AG08395 (cell line): ENCODE measurements around the gene CS.
A peak's percentile ranks its signal among the peaks of the same experiment; 100 is the strongest.
"Not testable (repeated sequence)": the region's sequence is repeated elsewhere in the genome, so short reads cannot be mapped to it uniquely, and the experiment has no call there.

Experiments
- DNase-seq: peaks from one replicate; pipeline ENCODE4 v3.0.0; 2012; ENCODE audit warnings: mixed read lengths, low spot score

Gene CS

DNA sequence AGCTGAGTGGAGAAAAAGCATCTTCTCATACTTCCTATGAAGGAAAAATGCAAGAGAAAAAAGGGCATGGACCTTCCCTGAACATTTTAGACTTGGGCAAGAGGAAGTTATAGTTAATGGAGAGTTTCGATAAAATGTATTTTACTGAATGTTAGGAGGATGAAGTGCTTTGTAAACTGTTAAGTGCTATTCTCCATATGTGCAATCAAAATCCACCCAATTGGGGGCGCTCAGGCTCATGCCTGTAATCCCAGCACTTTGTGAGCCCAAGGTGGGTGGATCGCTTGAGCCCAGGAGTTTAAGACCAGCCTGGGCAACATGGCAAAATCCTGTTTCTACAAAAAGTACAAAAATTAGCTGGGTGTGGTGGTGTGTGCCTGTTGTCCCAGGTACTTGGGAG lies 17.5 kb upstream of the CS start:
- no peak for DNase-seq

GRCh38 chr12:56315622-56316473 lies 15.7 kb upstream of the CS start, which contains the start of gene CNPY2:
TSS of gene CNPY2 (minus strand) at chr12:56315988. CDS start at chr12:56315217, 771 bp downstream.
- peak; percentile 96 for DNase-seq

- DNase-seq: no peak
Measured at GRCh38 chr12:56315249-56315621, 15.1 kb upstream of the CS start.

GRCh38 chr12:56311003-56311402 lies 10.9 kb upstream of the CS start:
- DNase-seq: no peak

- no peak for DNase-seq
Measured at GRCh38 chr12:56308714-56309113, 8.6 kb upstream of the CS start.

DNA sequence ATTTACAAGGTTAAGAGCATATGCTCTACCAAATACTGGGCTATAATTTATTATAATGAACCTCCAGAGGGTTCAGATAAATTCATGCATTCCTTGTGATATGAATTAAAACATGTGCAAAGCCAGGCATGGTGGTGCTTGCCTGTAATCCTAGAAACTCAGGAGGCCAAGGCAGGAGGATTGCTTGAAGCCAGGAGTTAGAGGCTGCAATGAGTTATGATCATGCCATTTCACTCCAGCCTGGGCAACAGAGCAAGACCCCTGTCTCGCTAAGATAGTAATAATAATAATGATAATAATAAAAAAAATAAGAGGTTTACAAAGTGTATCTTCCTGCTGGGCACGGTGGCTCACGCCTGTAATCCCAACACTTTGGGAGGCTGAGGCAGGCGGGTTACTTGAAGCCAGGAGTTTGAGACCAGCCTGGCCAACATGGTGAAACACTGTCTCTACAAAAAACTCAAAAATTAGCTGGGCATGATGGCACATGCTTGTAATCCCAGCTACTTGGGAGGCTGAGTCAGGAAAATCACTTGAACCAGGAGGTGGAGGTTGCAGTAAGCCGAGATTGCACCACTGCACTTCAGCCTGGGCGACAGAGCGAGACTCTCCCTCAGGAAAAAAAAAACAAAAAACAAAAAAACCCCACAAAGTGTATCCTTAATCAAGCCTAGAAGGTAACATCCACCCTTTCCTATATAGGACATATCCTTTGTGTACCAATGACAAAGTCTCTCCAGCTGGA lies 7.3 kb upstream of the CS start:
- DNase-seq: no peak

DNA sequence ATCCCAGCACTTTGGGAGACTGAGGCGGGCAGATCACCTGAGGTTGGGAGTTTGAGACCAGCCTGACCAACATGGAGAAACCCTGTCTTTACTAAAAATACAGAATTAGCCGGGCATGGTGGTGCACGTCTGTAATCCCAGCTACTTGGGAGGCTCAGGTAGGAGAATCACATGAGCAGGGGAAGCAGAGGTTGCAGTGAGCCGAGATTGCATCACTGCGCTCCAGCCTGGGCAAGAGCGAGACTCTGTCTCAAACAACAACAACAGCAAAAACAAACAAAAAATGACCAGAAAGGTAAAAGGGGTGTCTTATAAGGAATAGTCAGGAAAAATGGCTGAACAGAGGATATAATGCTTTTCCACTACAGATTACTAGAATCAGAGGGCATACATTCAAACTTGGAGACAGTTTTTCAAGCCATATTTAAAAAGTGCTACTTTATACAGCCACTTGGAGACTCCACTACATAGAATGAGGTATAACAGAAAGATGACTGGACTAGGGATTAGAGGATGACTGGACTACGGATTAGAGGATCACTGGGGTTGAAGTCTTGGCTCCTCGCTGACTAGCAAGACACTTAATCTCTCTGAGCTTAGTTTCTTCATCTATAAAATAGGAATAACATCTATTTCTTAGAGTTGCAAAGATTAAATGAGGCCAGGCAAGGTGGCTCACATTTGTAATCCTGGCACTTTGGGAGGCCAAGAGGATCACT lies 4.9 kb upstream of the CS start:
- no peak for DNase-seq

DNA sequence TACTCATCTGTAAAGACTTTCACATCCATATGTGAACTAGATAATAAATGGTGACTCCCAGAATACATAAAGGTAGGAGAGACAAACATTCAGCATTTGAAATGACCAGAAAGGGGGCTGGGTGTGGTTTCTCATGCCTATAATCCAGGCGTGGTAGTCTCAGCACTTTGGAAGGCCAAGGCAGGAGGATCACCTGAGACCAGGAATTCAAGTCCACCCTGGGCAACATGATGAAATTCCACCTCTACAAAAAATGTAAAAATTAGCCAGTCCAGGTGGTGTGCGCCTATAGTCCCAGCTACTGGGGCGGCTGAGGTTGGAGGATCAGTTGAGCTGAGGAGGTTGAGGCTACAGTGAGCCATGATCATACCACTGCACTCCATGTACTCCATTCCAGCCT lies 4.1 kb upstream of the CS start:
- DNase-seq: no peak

DNA sequence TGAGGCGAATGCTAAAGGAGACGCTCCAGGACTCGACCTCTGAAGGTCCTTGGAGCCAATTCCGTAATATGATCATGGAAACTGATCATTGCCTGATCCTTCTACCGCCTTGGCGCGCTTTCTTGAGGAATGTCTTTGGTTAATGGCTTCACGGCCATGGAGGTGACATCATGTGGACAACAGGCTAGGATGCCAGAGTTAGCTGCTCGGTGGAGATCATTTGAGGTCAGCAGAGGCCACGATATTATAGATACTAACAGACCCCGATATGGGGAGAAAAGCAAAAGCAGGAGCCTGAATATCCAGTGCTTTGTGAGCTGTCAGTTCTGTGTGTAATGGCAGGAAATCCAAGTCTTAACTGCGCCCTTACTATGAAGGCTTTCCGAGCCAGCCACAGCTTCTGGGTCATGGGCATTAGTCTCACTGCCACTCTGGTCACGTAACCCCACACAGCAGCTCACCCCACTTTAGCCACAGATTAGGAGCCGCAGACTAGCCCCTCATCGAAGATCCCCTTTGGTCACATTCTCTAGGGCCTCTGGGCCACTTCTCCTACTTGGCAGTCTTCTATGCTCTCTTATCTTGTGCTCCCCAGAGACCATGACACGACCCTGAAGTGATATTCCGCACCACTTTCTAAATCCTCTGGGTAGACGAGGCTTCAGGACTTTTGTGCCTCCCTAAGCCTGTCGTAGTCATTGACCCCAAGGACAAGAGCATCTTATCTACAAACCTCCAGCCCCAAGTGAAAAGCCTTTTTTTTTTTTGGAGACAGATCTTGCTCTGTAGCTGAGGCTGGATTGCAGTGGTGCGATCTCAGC lies 724 bp upstream of the CS start:
- no peak for DNase-seq

GRCh38 chr12:56299308-56299852 lies 750 bp downstream of the CS start:
- DNase-seq: no peak

DNA sequence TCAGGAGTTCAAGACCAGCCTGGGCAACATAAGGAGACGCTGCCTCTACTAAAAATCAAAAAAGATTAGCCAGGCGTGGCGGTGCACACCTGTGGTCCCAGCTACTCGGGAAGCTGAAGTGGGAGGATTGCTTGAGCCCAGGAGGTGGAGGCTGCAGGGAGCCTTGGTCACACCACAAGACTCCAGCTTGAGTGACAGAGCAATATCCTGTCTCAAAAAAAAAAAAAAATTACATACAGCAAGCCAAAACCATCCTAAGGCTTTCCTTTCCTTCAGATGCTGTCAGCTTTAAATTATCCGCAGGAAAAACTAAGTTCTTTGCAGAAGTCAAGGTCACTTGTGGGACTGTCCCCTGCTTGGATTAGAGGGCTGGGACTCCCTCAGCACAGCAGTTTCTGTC lies 1.3 kb downstream of the CS start:
- DNase-seq: no peak

GRCh38 chr12:56297400-56297799 lies 2.7 kb downstream of the CS start:
- no peak for DNase-seq

DNA sequence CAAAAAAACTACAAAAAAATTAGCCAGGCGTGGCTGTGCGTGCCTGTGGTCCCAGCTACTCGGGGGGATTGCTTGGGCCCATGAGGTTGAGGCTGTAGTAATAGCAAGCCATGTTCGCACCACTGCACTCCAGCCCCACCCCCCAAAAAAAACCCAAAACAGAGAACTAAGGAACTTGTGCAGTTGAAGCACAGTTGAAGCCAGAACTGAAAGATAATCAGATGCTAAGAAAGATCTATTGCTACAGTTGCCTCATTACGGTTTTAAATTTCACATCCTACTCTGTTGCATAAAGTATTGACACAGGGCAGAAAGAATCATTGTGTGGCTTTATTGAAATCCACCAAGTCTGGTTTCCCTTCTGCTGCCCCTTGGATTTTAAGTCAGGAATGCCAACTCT lies 3.8 kb downstream of the CS start:
- no peak for DNase-seq

DNA sequence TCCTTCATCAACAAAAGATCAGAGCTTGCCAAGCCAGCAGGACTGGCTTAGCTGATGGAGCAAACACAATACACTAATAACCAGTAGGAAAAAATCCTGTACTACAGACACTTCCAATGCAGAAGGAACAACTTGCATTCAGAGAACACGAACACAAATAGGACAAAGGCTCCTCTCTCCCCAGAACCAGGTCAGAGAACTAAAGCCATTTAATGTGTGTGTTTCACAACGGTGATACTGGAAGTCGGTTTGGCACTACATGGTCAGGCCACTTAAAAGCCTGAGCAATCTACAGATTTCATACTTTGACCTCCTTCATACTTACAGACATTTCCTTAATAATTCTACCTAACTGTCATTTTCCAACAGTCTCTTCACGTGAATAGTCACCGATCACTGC lies 6.3 kb downstream of the CS start:
- no peak for DNase-seq

DNA sequence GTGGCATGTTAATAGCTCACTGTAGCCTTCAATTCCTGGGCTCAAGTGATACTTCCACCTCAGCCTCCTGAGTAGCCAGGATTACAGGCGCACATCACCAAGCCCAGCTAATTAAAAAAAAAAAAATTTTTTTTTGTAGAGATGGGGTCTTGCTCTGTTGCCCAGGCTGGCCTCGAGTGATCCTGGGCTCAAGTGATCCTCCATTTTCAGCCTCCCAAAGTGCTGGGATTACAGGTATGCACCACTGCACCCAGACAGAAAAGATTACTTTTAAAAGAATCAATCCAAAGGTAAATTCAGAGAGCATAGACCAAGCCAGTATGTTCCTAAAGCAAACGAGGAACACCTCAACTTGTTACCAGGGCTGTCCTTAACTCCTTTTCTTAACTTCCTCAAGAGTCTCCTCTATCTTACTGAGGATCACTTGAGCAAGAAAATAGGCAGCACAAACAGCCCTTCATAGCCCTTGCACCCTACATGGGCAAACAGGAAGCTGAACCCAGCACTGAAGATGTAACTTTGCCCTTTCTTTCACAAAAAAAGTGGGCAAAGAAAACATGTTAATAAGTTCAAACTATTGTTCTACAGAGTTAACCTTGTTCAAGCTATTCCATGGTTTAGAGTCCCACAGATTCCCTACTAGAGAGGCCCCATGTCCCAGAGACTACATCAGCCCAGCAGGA lies 11.3 kb downstream of the CS start:
- no peak for DNase-seq

DNA sequence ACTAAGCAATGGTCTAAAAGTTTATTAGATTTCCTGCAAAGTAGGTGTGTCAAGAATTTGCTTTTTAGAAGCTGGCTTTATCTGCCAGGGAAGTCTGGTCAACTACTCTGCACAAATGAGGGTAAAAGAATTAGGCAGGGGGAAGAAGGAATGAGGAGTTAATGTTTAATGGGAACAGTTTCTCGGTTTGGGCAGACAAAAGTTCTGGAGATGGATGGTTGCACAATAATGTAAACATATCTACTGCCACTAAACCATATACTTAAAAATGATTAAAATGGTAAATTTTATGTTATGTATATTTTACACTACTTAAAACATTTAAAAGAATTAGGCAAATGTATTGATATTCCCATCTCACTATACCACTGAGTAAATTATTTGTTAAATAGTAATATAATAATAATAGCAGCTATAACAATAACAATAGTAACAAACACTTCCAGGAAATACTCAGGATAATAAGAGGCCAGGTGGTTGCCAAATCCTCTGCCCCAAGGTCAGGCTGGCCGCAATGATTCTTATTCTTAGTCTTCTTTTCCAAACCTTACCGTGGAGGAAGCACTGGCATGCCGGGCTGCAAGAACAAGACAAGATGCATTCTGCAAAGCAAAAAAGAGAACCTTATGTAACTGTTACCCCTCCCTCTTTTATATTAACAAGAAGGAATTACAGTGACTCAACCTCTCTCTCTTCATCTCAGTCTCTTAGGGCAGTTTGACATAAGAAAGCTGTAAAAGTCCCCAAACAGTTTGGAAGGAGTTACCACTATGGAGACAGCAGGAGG lies 13.9 kb downstream of the CS start:
- DNase-seq: no peak

DNA sequence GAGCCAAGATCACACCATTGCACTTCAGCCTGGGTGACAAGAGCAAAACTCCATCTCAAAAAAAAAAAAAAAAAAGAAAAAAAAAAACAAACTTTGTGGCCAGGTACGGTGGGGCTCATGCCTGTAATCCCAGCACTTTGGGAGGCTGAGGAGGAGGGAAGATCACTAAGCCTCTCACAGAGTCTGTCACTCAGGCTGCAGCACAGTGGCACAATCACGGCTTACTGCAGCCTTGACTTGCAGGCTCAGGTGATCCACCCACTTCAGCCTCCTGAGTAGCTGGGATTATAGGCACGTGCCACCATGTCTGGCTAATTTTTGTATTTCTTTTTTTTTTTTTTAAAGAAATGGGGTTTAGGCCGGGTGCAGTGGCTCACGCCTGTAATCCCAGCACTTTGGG lies 15.9 kb downstream of the CS start:
- DNase-seq: not testable (repeated sequence)

DNA sequence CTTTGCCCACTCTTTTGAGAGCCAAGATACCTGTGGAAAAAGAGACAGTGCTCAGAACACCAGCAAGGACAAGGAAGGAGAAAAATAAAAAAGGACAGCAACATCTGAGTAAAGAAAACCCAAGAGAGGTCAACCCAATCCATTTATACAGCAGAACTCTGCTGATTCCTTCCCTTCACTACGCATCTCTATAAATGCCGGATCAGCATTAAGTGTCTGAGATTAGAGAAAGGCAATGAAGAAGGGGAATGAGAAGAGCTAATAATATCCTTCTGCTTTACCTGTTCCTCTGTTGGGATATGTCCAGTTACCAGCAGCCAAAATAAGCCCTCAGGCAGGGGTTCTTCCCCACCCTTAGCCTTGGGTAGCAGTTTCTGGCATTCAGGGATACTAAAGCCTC lies 17.6 kb downstream of the CS start:
- no peak for DNase-seq

DNA sequence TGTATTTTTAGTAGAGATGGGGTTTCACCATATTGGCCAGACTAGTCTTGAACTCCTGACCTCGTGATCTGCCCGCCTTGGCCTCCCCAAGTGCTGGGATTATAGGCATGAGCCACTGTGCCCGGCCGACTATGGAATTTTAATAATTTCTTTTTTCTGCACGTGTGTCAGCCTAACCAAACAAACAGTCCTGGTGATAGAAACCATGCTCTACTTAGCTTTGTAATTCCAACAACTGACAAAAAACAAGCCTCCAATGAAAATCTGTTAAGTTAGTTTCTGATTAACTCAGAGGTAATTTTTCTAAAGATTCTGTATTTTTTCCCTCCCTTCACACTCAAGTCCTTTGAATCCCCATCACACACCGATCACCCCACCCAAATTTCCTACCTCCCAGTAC lies 18.1 kb downstream of the CS start:
- DNase-seq: no peak

GRCh38 chr12:56280849-56281248 lies 19.3 kb downstream of the CS start:
- no peak for DNase-seq
